Stimulated activated CD4-positive, alpha-beta T cell treated with anti-CD3 and anti-CD28 coated beads, Interleukin-12 subunit alpha, Interleukin-12 subunit beta, amount 100 ng/mL, for 48 hours (primary cell): ENCODE results near the gene A1CF.
"Not testable (repeated sequence)": the region's sequence is repeated elsewhere in the genome, so short reads cannot be mapped to it uniquely, and the experiment has no call there.

ENCODE experiments used
- DNase-seq, 3 donors: peaks; one replicate each; pipeline ENCODE4 v3.0.0-alpha.2; 2020; ENCODE audit warnings: low read depth in 2 of 3, low spot score in 1 of 3

The A1CF gene

GRCh38 chr10:50794490-50794889, 90.9 kb downstream of the A1CF start:
- no peak for DNase-seq

DNA sequence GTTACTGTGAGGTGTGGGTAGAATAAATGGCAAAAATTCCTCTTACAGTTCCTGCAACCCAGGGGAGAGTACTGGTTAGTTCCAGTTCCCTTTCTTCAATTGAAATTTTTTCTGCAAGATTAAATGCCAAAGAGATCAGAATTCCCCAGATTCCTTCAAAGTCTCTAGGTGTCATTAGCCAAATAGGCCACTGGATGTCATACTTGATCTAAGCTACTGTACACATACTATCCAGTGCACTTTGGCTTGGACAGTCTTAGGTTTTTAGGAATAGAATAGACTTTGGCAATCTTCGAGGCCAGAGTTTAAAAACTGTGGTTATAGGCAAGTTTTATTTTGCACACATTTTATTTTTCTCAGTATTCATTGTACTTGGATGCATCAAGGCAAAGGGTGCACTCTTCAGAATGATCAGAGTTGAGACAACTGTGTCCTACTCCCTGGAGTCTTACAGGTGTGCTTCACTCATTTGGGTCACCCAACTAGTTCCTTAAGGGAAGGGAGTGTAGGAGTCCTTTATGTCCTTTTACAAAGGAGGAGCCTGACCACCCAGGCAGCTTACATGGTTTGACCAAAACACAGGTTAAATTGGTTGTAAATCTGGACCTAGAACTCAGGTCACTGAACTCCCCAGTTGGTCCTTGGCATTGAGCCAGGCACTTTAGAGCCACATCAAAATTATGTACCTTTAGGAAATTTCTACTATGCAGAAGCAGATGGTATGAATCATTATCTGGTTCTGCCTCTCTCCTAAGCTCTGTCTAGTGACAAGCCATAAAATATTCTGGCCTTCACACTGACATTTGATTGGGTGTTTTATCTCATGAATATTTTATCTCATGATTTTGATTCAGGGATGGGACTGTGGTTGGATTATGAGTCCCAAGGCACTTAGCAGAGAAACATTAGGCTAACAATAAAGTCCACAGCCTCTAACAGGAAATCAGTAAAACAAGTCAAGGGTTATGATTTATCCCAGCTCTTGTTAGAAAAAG, 96.2 kb downstream of the A1CF start:
- no peak for DNase-seq

GRCh38 chr10:50787962-50788361, 97.5 kb downstream of the A1CF start:
- DNase-seq: not testable (repeated sequence)

GRCh38 chr10:50782017-50782416, 103.4 kb downstream of the A1CF start:
- not testable (repeated sequence) for DNase-seq

GRCh38 chr10:50780036-50780435, 105.4 kb downstream of the A1CF start:
- DNase-seq: not testable (repeated sequence)

- not testable (repeated sequence) for DNase-seq
These were observed 110.6 kb downstream of the A1CF start for GRCh38 chr10:50774868-50775267.

DNA sequence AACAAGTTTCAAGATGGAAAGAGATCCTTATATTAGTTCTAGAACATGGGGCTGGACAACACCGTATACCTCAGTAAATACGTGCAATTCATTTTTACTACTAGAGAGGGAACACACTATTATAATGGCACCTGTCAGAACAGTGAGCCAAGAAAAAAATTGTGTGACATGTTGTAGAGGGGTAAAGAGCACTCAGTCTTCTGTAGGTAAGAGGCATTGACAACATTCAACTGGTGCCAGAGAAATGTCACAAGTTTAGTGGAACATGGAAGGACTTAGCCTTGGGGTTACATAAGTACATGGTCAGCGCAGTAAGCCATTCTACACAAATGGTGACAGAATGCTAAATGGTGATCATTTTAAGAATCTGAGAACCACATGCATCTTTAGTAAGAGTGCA, 113.4 kb downstream of the A1CF start:
- DNase-seq: not testable (repeated sequence)

GRCh38 chr10:50766774-50767513, 118.5 kb downstream of the A1CF start:
- not testable (repeated sequence) for DNase-seq
